Measurements from ENCODE around the gene ZFAND3.

Gene ZFAND3

GRCh38 chr6:37906121-37906520, 86.6 kb downstream of the ZFAND3 start:
- Histone ChIP-seq H3K9me3 (ENCODE audit: control insufficient read depth, low read length) (no peaks in the 10 kb centered on the region), H3K27ac (ENCODE audit: insufficient read depth, low read length, poor library complexity, severe bottlenecking) (no peak overlapping the region), H3K4me1 (ENCODE audit: control insufficient read depth, insufficient read depth, low read length, poor library complexity, severe bottlenecking) (no peaks in the 10 kb centered on the region), H3K4me3 (ENCODE audit: insufficient read depth, low read depth, low read length, poor library complexity, severe bottlenecking) (no peak overlapping the region), H3K36me3 (ENCODE audit: control insufficient read depth, insufficient read depth, low read length) (no peaks in the 10 kb centered on the region), H3K27me3 (replicated peaks; ENCODE audit: control insufficient read depth, insufficient read depth, low read length, poor library complexity, severe bottlenecking) (no peaks in the 10 kb centered on the region)
- DNase-seq, result no peak

GRCh38 chr6:37910998-37911397, 91.5 kb downstream of the ZFAND3 start:
- H3K27ac ChIP-seq (ENCODE audit: insufficient read depth, low read length, poor library complexity, severe bottlenecking), result no peak overlapping the region
- no peaks in the 10 kb centered on the region for H3K9me3 ChIP-seq (ENCODE audit: control insufficient read depth, low read length)
- no peak for DNase-seq
- no peaks in the 10 kb centered on the region for H3K36me3 ChIP-seq (ENCODE audit: control insufficient read depth, insufficient read depth, low read length)
- H3K4me3 ChIP-seq (ENCODE audit: insufficient read depth, low read depth, low read length, poor library complexity, severe bottlenecking), result no peak overlapping the region
- no peaks in the 10 kb centered on the region for H3K4me1 ChIP-seq (ENCODE audit: control insufficient read depth, insufficient read depth, low read length, poor library complexity, severe bottlenecking)
- H3K27me3 ChIP-seq (replicated peaks; ENCODE audit: control insufficient read depth, insufficient read depth, low read length, poor library complexity, severe bottlenecking), result no peaks in the 10 kb centered on the region

- no peak for DNase-seq
- no peak overlapping the region for H3K4me3 ChIP-seq (ENCODE audit: insufficient read depth, low read depth, low read length, poor library complexity, severe bottlenecking)
- H3K27ac ChIP-seq (ENCODE audit: insufficient read depth, low read length, poor library complexity, severe bottlenecking), result no peak overlapping the region
Measured at GRCh38 chr6:37913210-37913609, 93.7 kb downstream of the ZFAND3 start.

GRCh38 chr6:37915463-37915862, 95.9 kb downstream of the ZFAND3 start:
- no peaks in the 10 kb centered on the region for H3K27me3 ChIP-seq (replicated peaks; ENCODE audit: control insufficient read depth, insufficient read depth, low read length, poor library complexity, severe bottlenecking)
- no peak overlapping the region for H3K27ac ChIP-seq (ENCODE audit: insufficient read depth, low read length, poor library complexity, severe bottlenecking)
- no peaks in the 10 kb centered on the region for H3K9me3 ChIP-seq (ENCODE audit: control insufficient read depth, low read length)

More at GRCh38 chr6:37913210-37913609, 93.7 kb downstream of the ZFAND3 start:
- H3K36me3 ChIP-seq (ENCODE audit: control insufficient read depth, insufficient read depth, low read length), result no peaks in the 10 kb centered on the region
- no peaks in the 10 kb centered on the region for H3K27me3 ChIP-seq (replicated peaks; ENCODE audit: control insufficient read depth, insufficient read depth, low read length, poor library complexity, severe bottlenecking)
- H3K4me1 ChIP-seq (ENCODE audit: control insufficient read depth, insufficient read depth, low read length, poor library complexity, severe bottlenecking), result no peaks in the 10 kb centered on the region
- no peaks in the 10 kb centered on the region for H3K9me3 ChIP-seq (ENCODE audit: control insufficient read depth, low read length)

GRCh38 chr6:37916149-37916548, 96.6 kb downstream of the ZFAND3 start:
- Histone ChIP-seq H3K27ac (ENCODE audit: insufficient read depth, low read length, poor library complexity, severe bottlenecking) (no peak overlapping the region), H3K36me3 (ENCODE audit: control insufficient read depth, insufficient read depth, low read length) (no peaks in the 10 kb centered on the region), H3K4me1 (ENCODE audit: control insufficient read depth, insufficient read depth, low read length, poor library complexity, severe bottlenecking) (no peaks in the 10 kb centered on the region), H3K4me3 (ENCODE audit: insufficient read depth, low read depth, low read length, poor library complexity, severe bottlenecking) (no peak overlapping the region), H3K27me3 (replicated peaks; ENCODE audit: control insufficient read depth, insufficient read depth, low read length, poor library complexity, severe bottlenecking) (no peaks in the 10 kb centered on the region), H3K9me3 (ENCODE audit: control insufficient read depth, low read length) (no peaks in the 10 kb centered on the region)
- DNase-seq, result no peak

More at GRCh38 chr6:37915463-37915862, 95.9 kb downstream of the ZFAND3 start:
- Histone ChIP-seq H3K4me1 (ENCODE audit: control insufficient read depth, insufficient read depth, low read length, poor library complexity, severe bottlenecking) (no peaks in the 10 kb centered on the region), H3K36me3 (ENCODE audit: control insufficient read depth, insufficient read depth, low read length) (no peaks in the 10 kb centered on the region), H3K4me3 (ENCODE audit: insufficient read depth, low read depth, low read length, poor library complexity, severe bottlenecking) (no peak overlapping the region)
- DNase-seq, result no peak

GRCh38 chr6:37916675-37917074, 97.1 kb downstream of the ZFAND3 start:
- no peaks in the 10 kb centered on the region for H3K36me3 ChIP-seq (ENCODE audit: control insufficient read depth, insufficient read depth, low read length)
- no peaks in the 10 kb centered on the region for H3K9me3 ChIP-seq (ENCODE audit: control insufficient read depth, low read length)
- H3K27ac ChIP-seq (ENCODE audit: insufficient read depth, low read length, poor library complexity, severe bottlenecking), result no peak overlapping the region
- no peak overlapping the region for H3K4me3 ChIP-seq (ENCODE audit: insufficient read depth, low read depth, low read length, poor library complexity, severe bottlenecking)
- H3K27me3 ChIP-seq (replicated peaks; ENCODE audit: control insufficient read depth, insufficient read depth, low read length, poor library complexity, severe bottlenecking), result no peaks in the 10 kb centered on the region
- no peaks in the 10 kb centered on the region for H3K4me1 ChIP-seq (ENCODE audit: control insufficient read depth, insufficient read depth, low read length, poor library complexity, severe bottlenecking)
- DNase-seq, result no peak

GRCh38 chr6:37917566-37917965, 98.0 kb downstream of the ZFAND3 start:
- H3K27me3 ChIP-seq (replicated peaks; ENCODE audit: control insufficient read depth, insufficient read depth, low read length, poor library complexity, severe bottlenecking), result no peaks in the 10 kb centered on the region
- H3K4me3 ChIP-seq (ENCODE audit: insufficient read depth, low read depth, low read length, poor library complexity, severe bottlenecking), result no peak overlapping the region
- H3K36me3 ChIP-seq (ENCODE audit: control insufficient read depth, insufficient read depth, low read length), result no peaks in the 10 kb centered on the region
- H3K27ac ChIP-seq (ENCODE audit: insufficient read depth, low read length, poor library complexity, severe bottlenecking), result no peak overlapping the region
- DNase-seq, result no peak
- H3K9me3 ChIP-seq (ENCODE audit: control insufficient read depth, low read length), result no peaks in the 10 kb centered on the region
- H3K4me1 ChIP-seq (ENCODE audit: control insufficient read depth, insufficient read depth, low read length, poor library complexity, severe bottlenecking), result no peaks in the 10 kb centered on the region

- Histone ChIP-seq H3K9me3 (ENCODE audit: control insufficient read depth, low read length) (no peaks in the 10 kb centered on the region), H3K27me3 (replicated peaks; ENCODE audit: control insufficient read depth, insufficient read depth, low read length, poor library complexity, severe bottlenecking) (no peaks in the 10 kb centered on the region), H3K4me1 (ENCODE audit: control insufficient read depth, insufficient read depth, low read length, poor library complexity, severe bottlenecking) (peaks cover 10% of the 10 kb centered on the region), H3K27ac (ENCODE audit: insufficient read depth, low read length, poor library complexity, severe bottlenecking) (no peak overlapping the region), H3K36me3 (ENCODE audit: control insufficient read depth, insufficient read depth, low read length) (no peaks in the 10 kb centered on the region), H3K4me3 (ENCODE audit: insufficient read depth, low read depth, low read length, poor library complexity, severe bottlenecking) (no peak overlapping the region)
- DNase-seq, result no peak
Measured at GRCh38 chr6:37919417-37920157, 100.1 kb downstream of the ZFAND3 start.

GRCh38 chr6:37920667-37921066, 101.1 kb downstream of the ZFAND3 start:
- Histone ChIP-seq H3K9me3 (ENCODE audit: control insufficient read depth, low read length) (no peaks in the 10 kb centered on the region), H3K36me3 (ENCODE audit: control insufficient read depth, insufficient read depth, low read length) (no peaks in the 10 kb centered on the region), H3K4me3 (ENCODE audit: insufficient read depth, low read depth, low read length, poor library complexity, severe bottlenecking) (no peak overlapping the region), H3K27me3 (replicated peaks; ENCODE audit: control insufficient read depth, insufficient read depth, low read length, poor library complexity, severe bottlenecking) (no peaks in the 10 kb centered on the region), H3K4me1 (ENCODE audit: control insufficient read depth, insufficient read depth, low read length, poor library complexity, severe bottlenecking) (peaks cover 10% of the 10 kb centered on the region), H3K27ac (ENCODE audit: insufficient read depth, low read length, poor library complexity, severe bottlenecking) (no peak overlapping the region)
- no peak for DNase-seq

- no peak for DNase-seq
- H3K36me3 ChIP-seq (ENCODE audit: control insufficient read depth, insufficient read depth, low read length), result no peaks in the 10 kb centered on the region
- H3K27me3 ChIP-seq (replicated peaks; ENCODE audit: control insufficient read depth, insufficient read depth, low read length, poor library complexity, severe bottlenecking), result no peaks in the 10 kb centered on the region
- no peak overlapping the region for H3K27ac ChIP-seq (ENCODE audit: insufficient read depth, low read length, poor library complexity, severe bottlenecking)
- H3K4me1 ChIP-seq (ENCODE audit: control insufficient read depth, insufficient read depth, low read length, poor library complexity, severe bottlenecking), result peaks cover 10% of the 10 kb centered on the region
- no peak overlapping the region for H3K4me3 ChIP-seq (ENCODE audit: insufficient read depth, low read depth, low read length, poor library complexity, severe bottlenecking)
- H3K9me3 ChIP-seq (ENCODE audit: control insufficient read depth, low read length), result no peaks in the 10 kb centered on the region
Measured at GRCh38 chr6:37922563-37922962, 103.0 kb downstream of the ZFAND3 start.

All from effector memory CD4-positive, alpha-beta T cell (primary cell).